SK-N-SH (cell line): ENCODE measurements around the gene UGT1A10. TPM values are rescaled to one million over a fixed set of nuclear protein-coding genes. Genes with fewer than 3 reads are reported as not detected.

Experiments
- CTCF ChIA-PET: fragments of 300-600, 350-600 bp; formaldehyde crosslinking; extraction: SDS; loops from one replicate; lab custom pipeline; 2021; lab: Yijun Ruan, JAX
- POLR2A ChIA-PET: fragments of 350-600 bp; sonication (Branson Sonifier 250); formaldehyde crosslinking; extraction: SDS; loops from one replicate; lab custom pipeline; 2020; ENCODE audit warnings: antibody characterized with exemption, inconsistent platforms; lab: Yijun Ruan, JAX
- DNase-seq: peaks from one replicate; pipeline ENCODE4 v3.0.0; 2012
- H2AFZ ChIP-seq: fragments of 200-600 bp; sonication (generic); 2 replicates; pipeline ENCODE4 v1.8.1; 2016; ENCODE audit warnings: antibody characterized with exemption, mild to moderate bottlenecking, low read depth
- H3F3A ChIP-seq: fragments of 200-600 bp; sonication (generic); replicated peaks from 2 replicates; pipeline ENCODE3; 2016; ENCODE audit warnings: antibody characterized with exemption, mild to moderate bottlenecking; ENCODE audit not compliant: insufficient read depth
- H3K27ac ChIP-seq, 2 experiments: fragments of 200-500 bp in 1 of 2; fragments of 200-600 bp in 1 of 2; sonication (Bioruptor generic) in 1 of 2; sonication (generic), shearing (Covaris generic) in 1 of 2; 2 replicates each; pipeline versions ENCODE4 v1.5.1 to v1.6.1; 2014 to 2016; ENCODE audit warnings: low read depth in 2 of 2, inconsistent platforms in 1 of 2, low read length in 1 of 2, mild to moderate bottlenecking in 1 of 2, mixed read lengths in 1 of 2
- H3K27me3 ChIP-seq: fragments of 200-600 bp; sonication (generic), shearing (Covaris generic); 2 replicates; pipeline ENCODE4 v1.6.1; 2016; ENCODE audit warnings: mixed run types; ENCODE audit not compliant: insufficient read depth
- H3K36me3 ChIP-seq, 2 experiments: fragments of 200-500 bp in 1 of 2; fragments of 200-600 bp in 1 of 2; sonication (Bioruptor generic) in 1 of 2; sonication (generic) in 1 of 2; replicated peaks in 1 of 2; 2 replicates each; pipeline versions ENCODE3 to v1.5.1; 2014 to 2016; ENCODE audit warnings: low read length in 1 of 2, mild to moderate bottlenecking in 1 of 2; ENCODE audit not compliant: insufficient read depth in 2 of 2, control insufficient read depth in 1 of 2
- H3K4me1 ChIP-seq, 2 experiments: fragments of 200-500 bp in 1 of 2; fragments of 200-600 bp in 1 of 2; sonication (Bioruptor generic) in 1 of 2; sonication (generic), shearing (Covaris generic) in 1 of 2; 2 replicates each; pipeline versions ENCODE4 v1.5.1 to v1.6.1; 2014 to 2016; ENCODE audit warnings: low read depth in 1 of 2, low read length in 1 of 2, mixed run types in 1 of 2; ENCODE audit not compliant: insufficient read depth in 2 of 2, control insufficient read depth in 1 of 2
- H3K4me2 ChIP-seq: fragments of 200-600 bp; sonication (generic), shearing (Covaris generic); 2 replicates; pipeline ENCODE4 v1.6.1; 2017; ENCODE audit warnings: mixed run types
- H3K4me3 ChIP-seq, 2 experiments: fragments of 200-500 bp in 1 of 2; fragments of 200-600 bp in 1 of 2; sonication (Bioruptor generic) in 1 of 2; sonication (generic), shearing (Covaris generic) in 1 of 2; 2 replicates each; pipeline versions ENCODE4 v1.5.1 to v1.8.1; 2014 to 2016; ENCODE audit warnings: low read depth in 2 of 2, inconsistent platforms in 1 of 2, low read length in 1 of 2, mild to moderate bottlenecking in 1 of 2, mixed read lengths in 1 of 2, moderate library complexity in 1 of 2
- H3K79me2 ChIP-seq: fragments of 200-600 bp; sonication (generic); 2 replicates; pipeline ENCODE4 v1.8.1; 2017; ENCODE audit warnings: mild to moderate bottlenecking; ENCODE audit not compliant: insufficient read depth
- H3K9ac ChIP-seq: fragments of 200-600 bp; sonication (generic); 2 replicates; pipeline ENCODE4 v1.6.1; 2017; ENCODE audit warnings: mixed run types
- H3K9me2 ChIP-seq: fragments of 200-600 bp; sonication (generic); 2 replicates; pipeline ENCODE4 v1.6.1; 2017; ENCODE audit warnings: mixed run types
- H3K9me3 ChIP-seq: fragments of 200-600 bp; sonication (generic); 2 replicates; pipeline ENCODE4 v1.6.1; 2017; ENCODE audit warnings: mixed run types, mild to moderate bottlenecking, moderate library complexity
- H4K20me1 ChIP-seq: fragments of 200-600 bp; sonication (generic); 2 replicates; pipeline ENCODE4 v1.6.1; 2017; ENCODE audit warnings: mild to moderate bottlenecking, mixed run types; ENCODE audit not compliant: insufficient read depth
- CTCF ChIP-seq: fragments of 200-600 bp; sonication (generic); IDR thresholded peaks from 2 replicates; pipeline ENCODE4 v1.6.1; 2017; ENCODE audit warnings: antibody characterized with exemption, mild to moderate bottlenecking, moderate library complexity
- ELF1 ChIP-seq: IDR thresholded peaks from 2 replicates; pipeline ENCODE4 v1.4.0; 2012
- EP300 ChIP-seq, 2 experiments: IDR thresholded peaks; 2 replicates each; pipeline versions ENCODE4 v1.4.0 to v1.6.1; 2012; ENCODE audit warnings: borderline replicate concordance in 1 of 2, low read depth in 1 of 2, low read length in 1 of 2
- EZH2phosphoT487 ChIP-seq: fragments of 200-600 bp; sonication (generic); IDR thresholded peaks from 2 replicates; pipeline ENCODE4 v1.6.1; 2017; ENCODE audit warnings: low read depth, mixed run types, mild to moderate bottlenecking, antibody characterized with exemption, moderate library complexity, borderline replicate concordance
- FOXJ3 ChIP-seq: sonication (generic); formaldehyde crosslinking; IDR thresholded peaks from 2 replicates; pipeline ENCODE4 v1.5.1; 2020; ENCODE audit warnings: mild to moderate bottlenecking, missing genetic modification reagents
- GATA2 ChIP-seq: sonication (generic); formaldehyde crosslinking; IDR thresholded peaks from 2 replicates; pipeline ENCODE4 v1.5.0; 2020; ENCODE audit warnings: mild to moderate bottlenecking, missing genetic modification reagents
- IRF3 ChIP-seq: fragments of 150-350 bp; IDR thresholded peaks from 2 replicates; pipeline ENCODE4 v1.6.1; 2016; ENCODE audit warnings: mild to moderate bottlenecking, low read depth, low read length
- JUND ChIP-seq: IDR thresholded peaks from 2 replicates; pipeline ENCODE4 v1.4.0; 2012
- MAX ChIP-seq: IDR thresholded peaks from 2 replicates; pipeline ENCODE4 v1.4.0; 2012; ENCODE audit warnings: low read depth
- MXI1 ChIP-seq: IDR thresholded peaks from 2 replicates; pipeline ENCODE4 v1.6.1; 2012; ENCODE audit warnings: mild to moderate bottlenecking, low read depth, low read length, improper control_type of control experiment
- NFIC ChIP-seq: IDR thresholded peaks from 2 replicates; pipeline ENCODE4 v1.4.0; 2012; ENCODE audit warnings: borderline replicate concordance
- NRF1 ChIP-seq: IDR thresholded peaks from 2 replicates; pipeline ENCODE4 v1.6.1; 2012; ENCODE audit warnings: low read depth, mild to moderate bottlenecking, low read length
- RAD21 ChIP-seq: IDR thresholded peaks from 2 replicates; pipeline ENCODE4 v1.6.1; 2012; ENCODE audit warnings: mild to moderate bottlenecking, low read length
- RCOR1 ChIP-seq: fragments of 150-350 bp; IDR thresholded peaks from 2 replicates; pipeline ENCODE4 v1.6.1; 2017; ENCODE audit warnings: antibody characterized with exemption, low read length
- RFX5 ChIP-seq: IDR thresholded peaks from 2 replicates; pipeline ENCODE4 v1.6.1; 2012; ENCODE audit warnings: mild to moderate bottlenecking, improper control_type of control experiment, low read length
- RXRA ChIP-seq: IDR thresholded peaks from 2 replicates; pipeline ENCODE4 v1.4.0; 2012; ENCODE audit warnings: low read depth, mild to moderate bottlenecking, borderline replicate concordance
- SIN3A ChIP-seq: IDR thresholded peaks from 2 replicates; pipeline ENCODE4 v1.6.1; 2012; ENCODE audit warnings: low read depth, mild to moderate bottlenecking, low read length, moderate library complexity, borderline replicate concordance
- TCF12 ChIP-seq: IDR thresholded peaks from 2 replicates; pipeline ENCODE4 v1.4.0; 2012
- TEAD4 ChIP-seq: IDR thresholded peaks from 2 replicates; pipeline ENCODE4 v1.4.0; 2012; ENCODE audit warnings: mild to moderate bottlenecking, borderline replicate concordance; ENCODE audit not compliant: insufficient read depth
- YY1 ChIP-seq: IDR thresholded peaks from 2 replicates; pipeline ENCODE4 v1.4.0; 2012; ENCODE audit warnings: low read depth, mild to moderate bottlenecking
- WGBS: methylation state at CpG from one replicate; pipeline ENCODE4 v1.1.6; 2017; ENCODE audit warnings: low lambda C conversion rate; 5-methylcytosine and 5-hydroxymethylcytosine counted together
- polyA plus RNA-seq, 3 experiments: library from polyadenylated mRNA; depleted of rRNA; stranded (reverse); fragments of >200 nt; gene quantifications; 2 replicates each; pipeline ENCODE4 v1.2.3, GENCODE V29; 2012
- TF ChIP-seq, protein P1 (sequence below): IDR thresholded peaks from 2 replicates; pipeline ENCODE4 v1.6.1; 2012; ENCODE audit warnings: mild to moderate bottlenecking, low read depth, low read length, moderate library complexity
- TF ChIP-seq, protein P2 (sequence below): IDR thresholded peaks from 2 replicates; pipeline ENCODE4; 2012

The UGT1A10 gene
- polyA plus RNA-seq, 1 of the 3 experiments (the other 2 are of a cell fraction) = not detected

DNA sequence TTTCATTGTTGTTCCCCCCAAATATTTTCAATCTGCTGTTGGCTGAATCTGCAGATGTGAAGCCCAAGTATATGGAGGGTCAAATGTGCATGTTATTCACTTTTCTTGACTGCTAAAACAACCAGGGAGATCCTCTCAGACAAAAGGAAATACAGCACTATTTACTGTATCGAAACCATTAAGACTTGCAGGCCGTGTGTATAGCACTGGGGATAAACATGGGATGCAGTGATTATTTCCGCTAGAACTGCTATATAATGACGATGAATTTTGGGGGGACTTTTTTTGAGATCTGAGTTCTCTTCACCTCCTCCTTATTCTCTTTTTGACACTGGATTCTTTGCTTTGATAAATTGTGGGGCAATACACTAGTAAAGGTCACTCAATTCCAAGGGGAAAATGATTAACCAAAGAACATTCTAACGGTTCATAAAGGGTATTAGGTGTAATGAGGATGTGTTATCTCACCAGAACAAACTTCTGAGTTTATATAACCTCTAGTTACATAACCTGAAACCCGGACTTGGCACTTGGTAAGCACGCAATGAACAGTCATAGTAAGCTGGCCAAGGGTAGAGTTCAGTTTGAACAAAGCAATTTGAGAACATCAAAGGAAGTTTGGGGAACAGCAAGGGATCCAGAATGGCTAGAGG, 120.3 kb downstream of the UGT1A10 start:
- Histone ChIP-seq H2AFZ (no peak overlapping the region), H3F3A (no peaks in the 10 kb centered on the region), H3K4me2 (no peak overlapping the region), H3K4me3 (no peak overlapping the region), H3K9ac (no peak overlapping the region), H3K27me3 (no peaks in the 10 kb centered on the region), H3K9me3 (no peaks in the 10 kb centered on the region), H3K9me2 (no peaks in the 10 kb centered on the region), H4K20me1 (no peaks in the 10 kb centered on the region), H3K36me3 (no peaks in the 10 kb centered on the region), H3K79me2 (no peaks in the 10 kb centered on the region), H3K27ac (no peak overlapping the region), H3K4me1 (no peaks in the 10 kb centered on the region)
- CTCF ChIA-PET = no interaction called here
- DNase-seq = no peak
- TF ChIP-seq RAD21 (no peak), EP300 (IDR thresholded peaks at IDR 0.05; ENCODE audit: borderline replicate concordance in 1 of 2, low read depth in 1 of 2, low read length in 1 of 2) (no peak), ELF1 (no peak), IRF3 (no peak), RXRA (no peak), MAX (no peak), YY1 (no peak), GATA2 (CRISPR knock-in tag) (no peak), SIN3A (no peak), RFX5 (no peak), FOXJ3 (no peak)
- TF ChIP-seq, protein P1, sequence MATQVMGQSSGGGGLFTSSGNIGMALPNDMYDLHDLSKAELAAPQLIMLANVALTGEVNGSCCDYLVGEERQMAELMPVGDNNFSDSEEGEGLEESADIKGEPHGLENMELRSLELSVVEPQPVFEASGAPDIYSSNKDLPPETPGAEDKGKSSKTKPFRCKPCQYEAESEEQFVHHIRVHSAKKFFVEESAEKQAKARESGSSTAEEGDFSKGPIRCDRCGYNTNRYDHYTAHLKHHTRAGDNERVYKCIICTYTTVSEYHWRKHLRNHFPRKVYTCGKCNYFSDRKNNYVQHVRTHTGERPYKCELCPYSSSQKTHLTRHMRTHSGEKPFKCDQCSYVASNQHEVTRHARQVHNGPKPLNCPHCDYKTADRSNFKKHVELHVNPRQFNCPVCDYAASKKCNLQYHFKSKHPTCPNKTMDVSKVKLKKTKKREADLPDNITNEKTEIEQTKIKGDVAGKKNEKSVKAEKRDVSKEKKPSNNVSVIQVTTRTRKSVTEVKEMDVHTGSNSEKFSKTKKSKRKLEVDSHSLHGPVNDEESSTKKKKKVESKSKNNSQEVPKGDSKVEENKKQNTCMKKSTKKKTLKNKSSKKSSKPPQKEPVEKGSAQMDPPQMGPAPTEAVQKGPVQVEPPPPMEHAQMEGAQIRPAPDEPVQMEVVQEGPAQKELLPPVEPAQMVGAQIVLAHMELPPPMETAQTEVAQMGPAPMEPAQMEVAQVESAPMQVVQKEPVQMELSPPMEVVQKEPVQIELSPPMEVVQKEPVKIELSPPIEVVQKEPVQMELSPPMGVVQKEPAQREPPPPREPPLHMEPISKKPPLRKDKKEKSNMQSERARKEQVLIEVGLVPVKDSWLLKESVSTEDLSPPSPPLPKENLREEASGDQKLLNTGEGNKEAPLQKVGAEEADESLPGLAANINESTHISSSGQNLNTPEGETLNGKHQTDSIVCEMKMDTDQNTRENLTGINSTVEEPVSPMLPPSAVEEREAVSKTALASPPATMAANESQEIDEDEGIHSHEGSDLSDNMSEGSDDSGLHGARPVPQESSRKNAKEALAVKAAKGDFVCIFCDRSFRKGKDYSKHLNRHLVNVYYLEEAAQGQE = no peak
- POLR2A ChIA-PET = no interaction called here
- 53% methylated on average over 7 of the region's 7 CpGs for WGBS

GRCh38 chr2:233758141-233758540, 121.9 kb downstream of the UGT1A10 start:
- no peaks in the 10 kb centered on the region for H3F3A ChIP-seq
- H3K27me3 ChIP-seq = no peaks in the 10 kb centered on the region
- H3K9me2 ChIP-seq = no peaks in the 10 kb centered on the region
- no peak overlapping the region for H3K4me3 ChIP-seq
- no peaks in the 10 kb centered on the region for H3K79me2 ChIP-seq
- H3K4me2 ChIP-seq = no peak overlapping the region
- H3K9ac ChIP-seq = no peak overlapping the region
- no peaks in the 10 kb centered on the region for H3K36me3 ChIP-seq
- H3K27ac ChIP-seq = no peak overlapping the region
- H3K9me3 ChIP-seq = no peaks in the 10 kb centered on the region
- no peaks in the 10 kb centered on the region for H3K4me1 ChIP-seq
- ChIA-PET CTCF (interaction anchor here (0.5 kb wide), 1 partner anchor 319 kb away, joined by 3 read pairs; no protein-coding TSS in a partner anchor), POLR2A (no interaction called here)
- H2AFZ ChIP-seq = no peak overlapping the region
- DNase-seq = no peak
- H4K20me1 ChIP-seq = no peaks in the 10 kb centered on the region
- TF ChIP-seq RAD21 (no peak), EZH2phosphoT487 (no peak), RCOR1 (no peak), NFIC (no peak), TCF12 (no peak), SIN3A (no peak), CTCF (no peak), TEAD4 (no peak), MXI1 (no peak), FOXJ3 (no peak), JUND (no peak), RFX5 (no peak), NRF1 (no peak)
- TF ChIP-seq, protein P2, sequence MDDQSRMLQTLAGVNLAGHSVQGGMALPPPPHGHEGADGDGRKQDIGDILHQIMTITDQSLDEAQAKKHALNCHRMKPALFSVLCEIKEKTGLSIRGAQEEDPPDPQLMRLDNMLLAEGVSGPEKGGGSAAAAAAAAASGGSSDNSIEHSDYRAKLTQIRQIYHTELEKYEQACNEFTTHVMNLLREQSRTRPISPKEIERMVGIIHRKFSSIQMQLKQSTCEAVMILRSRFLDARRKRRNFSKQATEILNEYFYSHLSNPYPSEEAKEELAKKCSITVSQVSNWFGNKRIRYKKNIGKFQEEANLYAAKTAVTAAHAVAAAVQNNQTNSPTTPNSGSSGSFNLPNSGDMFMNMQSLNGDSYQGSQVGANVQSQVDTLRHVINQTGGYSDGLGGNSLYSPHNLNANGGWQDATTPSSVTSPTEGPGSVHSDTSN = no peak
